H1 (cell line): ENCODE results near the gene TGFBR1. TPM values are rescaled to one million over a fixed set of nuclear protein-coding genes. Genes with fewer than 3 reads are reported as not detected.

ENCODE experiments used
- CTCF ChIA-PET: fragments of 300-600 bp; sonication (Branson Sonifier 250); formaldehyde crosslinking; loops from one replicate; lab custom pipeline; 2021; ENCODE audit not compliant: partially characterized antibody; lab: Charles Lee
- POLR2A ChIA-PET: fragments of 300-600 bp; sonication (Branson Sonifier 250); formaldehyde crosslinking; loops from one replicate; lab custom pipeline; 2021; ENCODE audit warnings: inconsistent platforms; ENCODE audit not compliant: partially characterized antibody; lab: Charles Lee
- DNase-seq, 2 experiments: peaks; one replicate each; pipeline versions ENCODE4 v3.0.0 to v3.0.0-alpha.2; 2010 to 2022; ENCODE audit warnings: low spot score in 2 of 2, low read depth in 1 of 2, mixed read lengths in 1 of 2
- FAIRE-seq: peaks from 2 replicates; lab custom pipeline; 2011; peaks lifted over from hg19 to GRCh38; lab: Jason Lieb, UNC
- H2AFZ ChIP-seq: 2 replicates; pipeline ENCODE4 v1.8.1; 2012; ENCODE audit warnings: low read length, inconsistent platforms
- H2AK5ac ChIP-seq: 2 replicates; pipeline ENCODE4 v1.6.1; 2013; ENCODE audit warnings: low read depth, low read length
- H2BK120ac ChIP-seq: replicated peaks from 2 replicates; pipeline ENCODE3; 2013; ENCODE audit warnings: low read depth, low read length, inconsistent platforms
- H2BK12ac ChIP-seq: 2 replicates; pipeline ENCODE4 v1.6.1; 2013; ENCODE audit warnings: low read depth, low read length
- H2BK15ac ChIP-seq: 2 replicates; pipeline ENCODE4 v1.6.1; 2013; ENCODE audit warnings: low read length
- H2BK20ac ChIP-seq: 2 replicates; pipeline ENCODE4 v1.6.1; 2013; ENCODE audit warnings: low read length
- H2BK5ac ChIP-seq: 2 replicates; pipeline ENCODE4 v1.6.1; 2013; ENCODE audit warnings: low read depth, low read length
- H3K14ac ChIP-seq: 2 replicates; pipeline ENCODE4 v1.6.1; 2013; ENCODE audit warnings: inconsistent platforms; ENCODE audit not compliant: insufficient read length
- H3K18ac ChIP-seq: 2 replicates; pipeline ENCODE4 v1.6.1; 2013; ENCODE audit warnings: low read length; ENCODE audit errors: extremely low read depth
- H3K23ac ChIP-seq: 2 replicates; pipeline ENCODE4 v1.6.1; 2013; ENCODE audit warnings: inconsistent platforms; ENCODE audit not compliant: insufficient read length
- H3K23me2 ChIP-seq: 2 replicates; pipeline ENCODE4 v1.6.1; 2013; ENCODE audit warnings: low read depth, low read length
- H3K27ac ChIP-seq: 2 replicates; pipeline ENCODE4 v1.6.1; 2011; ENCODE audit warnings: low read depth, low read length, inconsistent platforms
- H3K27me3 ChIP-seq, 4 experiments: replicated peaks in 1 of 4; 1 replicate in 1 of 4; 2 replicates in 3 of 4; pipeline versions ENCODE4 v1.6.1 to v1.8.1; 2011 to 2013; ENCODE audit warnings: low read length in 3 of 4, mild to moderate bottlenecking in 3 of 4, inconsistent platforms in 2 of 4, mixed read lengths in 2 of 4, moderate library complexity in 1 of 4; ENCODE audit not compliant: control insufficient read depth in 3 of 4, insufficient read depth in 3 of 4; ENCODE audit errors: extremely low read depth in 1 of 4
- H3K36me3 ChIP-seq, 4 experiments: 2 replicates each; pipeline versions ENCODE4 v1.6.1 to v1.8.1; 2011 to 2013; ENCODE audit warnings: mild to moderate bottlenecking in 4 of 4, low read length in 3 of 4, moderate library complexity in 2 of 4, control low read depth in 1 of 4, inconsistent platforms in 1 of 4; ENCODE audit not compliant: insufficient read depth in 4 of 4, control insufficient read depth in 2 of 4
- H3K4ac ChIP-seq: replicated peaks from 2 replicates; pipeline ENCODE3; 2013; ENCODE audit warnings: low read length, low read depth, mixed read lengths, inconsistent platforms; ENCODE audit not compliant: insufficient read length
- H3K4me1 ChIP-seq, 4 experiments: replicated peaks in 1 of 4; 1 replicate in 1 of 4; 2 replicates in 3 of 4; pipeline versions ENCODE4 v1.6.1 to v1.8.1; 2011 to 2013; ENCODE audit warnings: low read length in 3 of 4, inconsistent platforms in 2 of 4, mixed read lengths in 1 of 4; ENCODE audit not compliant: insufficient read depth in 4 of 4, control insufficient read depth in 3 of 4
- H3K4me2 ChIP-seq, 2 experiments: 2 replicates each; pipeline versions ENCODE4 v1.6.1 to v1.8.1; 2011 to 2013; ENCODE audit warnings: low read depth in 2 of 2, low read length in 2 of 2, control low read depth in 1 of 2, inconsistent platforms in 1 of 2, mild to moderate bottlenecking in 1 of 2; ENCODE audit not compliant: insufficient read depth in 1 of 2
- H3K4me3 ChIP-seq, 4 experiments: fragments of 200-600, 300-600 bp in 1 of 4; sonication (generic), shearing (Covaris generic), sonication (Bioruptor Twin) in 1 of 4; 2 replicates each; pipeline versions ENCODE4 v1.5.1 to v1.8.1; 2011 to 2016; ENCODE audit warnings: low read length in 4 of 4, low read depth in 3 of 4, control low read depth in 2 of 4, inconsistent platforms in 2 of 4, mild to moderate bottlenecking in 2 of 4, mixed read lengths in 1 of 4, moderate library complexity in 1 of 4; ENCODE audit not compliant: insufficient read depth in 2 of 4; ENCODE audit errors: extremely low read depth in 1 of 4
- H3K56ac ChIP-seq: replicated peaks from 2 replicates; pipeline ENCODE3; 2013; ENCODE audit warnings: low read depth, mild to moderate bottlenecking, mixed read lengths, low read length, inconsistent platforms; ENCODE audit not compliant: insufficient read length
- H3K79me1 ChIP-seq: 2 replicates; pipeline ENCODE4 v1.6.1; 2013; ENCODE audit warnings: low read depth, low read length, control low read depth
- H3K79me2 ChIP-seq, 2 experiments: 2 replicates each; pipeline versions ENCODE4 v1.6.1 to v1.8.1; 2012 to 2013; ENCODE audit warnings: low read length in 2 of 2, mild to moderate bottlenecking in 2 of 2, inconsistent platforms in 1 of 2; ENCODE audit not compliant: insufficient read depth in 2 of 2, control insufficient read depth in 1 of 2
- H3K9ac ChIP-seq, 4 experiments: replicated peaks in 1 of 4; 1 replicate in 1 of 4; 2 replicates in 3 of 4; pipeline versions ENCODE4 v1.6.1 to v1.8.1; 2011 to 2013; ENCODE audit warnings: low read depth in 3 of 4, low read length in 3 of 4, control low read depth in 2 of 4, mild to moderate bottlenecking in 2 of 4, moderate library complexity in 2 of 4, inconsistent platforms in 1 of 4; ENCODE audit errors: extremely low read depth in 1 of 4
- H3K9me3 ChIP-seq, 2 experiments: 2 replicates each; pipeline versions ENCODE4 v1.6.1 to v1.8.1; 2012 to 2013; ENCODE audit warnings: mild to moderate bottlenecking in 2 of 2, moderate library complexity in 2 of 2, control low read depth in 1 of 2, inconsistent platforms in 1 of 2, low read depth in 1 of 2, low read length in 1 of 2, mixed read lengths in 1 of 2; ENCODE audit not compliant: insufficient read depth in 2 of 2
- H4K20me1 ChIP-seq, 2 experiments: replicated peaks in 1 of 2; 2 replicates each; pipeline versions ENCODE3 to v1.8.1; 2011 to 2013; ENCODE audit warnings: inconsistent platforms in 2 of 2, low read length in 2 of 2, mild to moderate bottlenecking in 1 of 2; ENCODE audit not compliant: insufficient read depth in 2 of 2, control insufficient read depth in 1 of 2
- H4K5ac ChIP-seq: 2 replicates; pipeline ENCODE4 v1.6.1; 2013; ENCODE audit warnings: low read length, low read depth, mixed read lengths, inconsistent platforms; ENCODE audit not compliant: insufficient read length
- H4K8ac ChIP-seq: 2 replicates; pipeline ENCODE4 v1.8.0; 2013; ENCODE audit warnings: mild to moderate bottlenecking, moderate library complexity, low read length, inconsistent platforms; ENCODE audit not compliant: insufficient read depth; ENCODE audit errors: extremely low read depth
- H4K91ac ChIP-seq: replicated peaks from 2 replicates; pipeline ENCODE3; 2013; ENCODE audit warnings: low read length, mixed read lengths, inconsistent platforms; ENCODE audit not compliant: insufficient read length
- FOSL1 ChIP-seq: IDR thresholded peaks from 2 replicates; pipeline ENCODE4 v1.6.1; 2011; ENCODE audit warnings: mild to moderate bottlenecking, low read depth, low read length, moderate library complexity; ENCODE audit not compliant: insufficient read depth
- POLR2AphosphoS5 ChIP-seq: IDR thresholded peaks from 2 replicates; pipeline ENCODE4 v1.6.1; 2011; ENCODE audit warnings: low read depth, low read length
- TAF1 ChIP-seq: IDR thresholded peaks from 2 replicates; pipeline ENCODE4 v1.6.1; 2011; ENCODE audit warnings: mild to moderate bottlenecking, low read depth, low read length
- TAF7 ChIP-seq: optimal IDR thresholded peaks from 2 replicates; pipeline ENCODE3; 2011; ENCODE audit warnings: low read depth, mild to moderate bottlenecking, inconsistent platforms, low read length, moderate library complexity, borderline replicate concordance
- TCF12 ChIP-seq: IDR thresholded peaks from 2 replicates; pipeline ENCODE4 v1.6.1; 2011; ENCODE audit warnings: low read depth, mild to moderate bottlenecking, low read length
- WGBS, 2 experiments: shearing (Covaris generic) in 1 of 2; methylation state at CpG; one replicate each; pipeline versions ENCODE4 v1.1.6 to v1.1.7; 2013 to 2015; ENCODE audit warnings: low lambda C conversion rate in 2 of 2, mixed read lengths in 2 of 2, inconsistent platforms in 1 of 2, low coverage in 1 of 2, missing lambda C conversion rate in 1 of 2; ENCODE audit not compliant: insufficient replicate concordance in 2 of 2, insufficient coverage in 1 of 2, insufficient read length in 1 of 2; ENCODE audit errors: extremely low coverage in 1 of 2, missing lambda C conversion rate in 1 of 2; 5-methylcytosine and 5-hydroxymethylcytosine counted together
- polyA plus RNA-seq, 7 experiments: library from polyadenylated mRNA; depleted of rRNA in 3 of 7; stranded (reverse) in 5 of 7; unstranded in 2 of 7; fragments of >200 nt in 5 of 7; fragments of 200-250 nt in 2 of 7; gene quantifications; 1 replicate in 5 of 7; 2 replicates in 1 of 7; 4 replicates in 1 of 7; pipeline versions ENCODE4 v1.2.1 to v1.2.3, GENCODE V29; 2011 to 2013; ENCODE audit warnings: missing spikeins in 2 of 7, mixed read lengths in 2 of 7
- total RNA-seq: library from RNA; stranded (reverse); fragmentation: NEBNext Ultra II Directional; extraction: Animal tissue kit (Norgen Biotek cat#: 25700); gene quantifications from 2 replicates; pipeline ENCODE4 v1.2.1, GENCODE V29; 2021

The TGFBR1 gene
- total and polyA plus RNA-seq, 2 of the 8 experiments (the other 6 are each of a cell fraction or from before 2014, with no cell fraction given), result 16.8 to 52.4 TPM

- H3K9me3 ChIP-seq, result no peaks in the 10 kb centered on the region
- no peak overlapping the region for H4K91ac ChIP-seq
- H2BK20ac ChIP-seq, result no peak overlapping the region
- H3K27ac ChIP-seq, result no peak overlapping the region
- no peaks in the 10 kb centered on the region; a peak in 1 of 8 replicates for H3K36me3 ChIP-seq
- H2AFZ ChIP-seq, result no peak overlapping the region
- H3K56ac ChIP-seq, result no peak overlapping the region
- 86% methylated on average over 2 of the region's 2 CpGs; no CpG with 5 or more reads in 1 of the 2 experiments for WGBS, 2 experiments
- no peak overlapping the region for H3K4me2 ChIP-seq
- no peak overlapping the region for H3K4ac ChIP-seq
- CTCF ChIA-PET, result interaction anchor here (0.5 to 1.2 kb wide), 4 partner anchors 9 to 712 kb away, joined by 3 to 6 read pairs (median 4); no protein-coding TSS in a partner anchor
- no peak overlapping the region for H4K8ac ChIP-seq
- H2AK5ac ChIP-seq, result no peak overlapping the region
- no peak overlapping the region for H3K14ac ChIP-seq
- peaks cover 4% of the 10 kb centered on the region; the same call in 1 of the 2 replicates for H3K79me1 ChIP-seq
- peaks cover 3 to 12% of the 10 kb centered on the region in 2 experiments for H4K20me1 ChIP-seq
- H4K5ac ChIP-seq, result no peak overlapping the region
- H3K23me2 ChIP-seq, result no peaks in the 10 kb centered on the region
- H3K4me3 ChIP-seq, result no peak overlapping the region
- no peak overlapping the region for H2BK120ac ChIP-seq
- peaks cover 0 to 97% of the 10 kb centered on the region in 2 experiments; a peak in 3 of 4 replicates for H3K79me2 ChIP-seq
- POLR2A ChIA-PET, result interaction anchor here (2.4 kb wide), 1 partner anchor 8 kb away, joined by 11 read pairs; the partner anchor contains the start of gene TGFBR1
- H3K23ac ChIP-seq, result no peak overlapping the region
- H2BK15ac ChIP-seq, result no peak overlapping the region
- H2BK12ac ChIP-seq, result no peak overlapping the region
- peaks cover 0 to 7% (median 2%) of the 10 kb centered on the region in 4 experiments; a peak in 2 of 7 replicates for H3K4me1 ChIP-seq
- no peak overlapping the region for H3K18ac ChIP-seq
- no peaks in the 10 kb centered on the region for H3K27me3 ChIP-seq
- no peak overlapping the region for H2BK5ac ChIP-seq
- TF ChIP-seq FOSL1, result no peak
- no peak for TF ChIP-seq POLR2AphosphoS5
- TF ChIP-seq TCF12, result no peak
- TF ChIP-seq TAF1, result no peak
- no peak for TF ChIP-seq TAF7
- FAIRE-seq, result no peak
- no peak for DNase-seq
- no peak overlapping the region for H3K9ac ChIP-seq
These were observed 8.6 kb downstream of the TGFBR1 start for GRCh38 chr9:99113414-99114048.
